Kidney (tissue), 14 donors: ENCODE measurements around the gene CBR3. TPM values are rescaled to one million over a fixed set of nuclear protein-coding genes. Genes with fewer than 3 reads are reported as not detected.
"Not testable (repeated sequence)": the region's sequence is repeated elsewhere in the genome, so short reads cannot be mapped to it uniquely, and the experiment has no call there.

Source experiments
- DNase-seq, 5 donors: peaks; one replicate each; pipeline ENCODE4 v3.0.0-alpha.2; 2013 to 2020
- FAIRE-seq: peaks from 2 replicates; lab custom pipeline; 2012; peaks lifted over from hg19 to GRCh38; lab: Jason Lieb, UNC
- H3K27ac ChIP-seq, 2 donors: one replicate each; pipeline ENCODE4 v1.7.0; 2013; ENCODE audit warnings: low read depth in 2 of 2, low read length in 2 of 2, inconsistent platforms in 1 of 2
- H3K27me3 ChIP-seq: one replicate; pipeline ENCODE4 v1.7.1; 2013; ENCODE audit warnings: low read length, inconsistent platforms; ENCODE audit not compliant: control insufficient read depth, insufficient read depth
- H3K36me3 ChIP-seq, 3 donors: one replicate each; pipeline versions ENCODE4 v1.7.0 to v1.7.1; 2013; ENCODE audit warnings: low read length in 3 of 3, control low read depth in 1 of 3, inconsistent platforms in 1 of 3; ENCODE audit not compliant: insufficient read depth in 3 of 3, control insufficient read depth in 2 of 3
- H3K4me1 ChIP-seq, 3 donors: one replicate each; pipeline versions ENCODE4 v1.7.0 to v1.7.1; 2013; ENCODE audit warnings: low read length in 3 of 3, inconsistent platforms in 1 of 3, low read depth in 1 of 3; ENCODE audit not compliant: control insufficient read depth in 2 of 3, insufficient read depth in 2 of 3
- H3K4me3 ChIP-seq, 3 donors: one replicate each; pipeline versions ENCODE4 v1.7.0 to v1.8.1; 2013; ENCODE audit warnings: low read length in 3 of 3, control low read depth in 1 of 3, inconsistent platforms in 1 of 3
- H3K9ac ChIP-seq, 3 donors: one replicate each; pipeline versions ENCODE4 v1.7.0 to v1.7.1; 2013; ENCODE audit warnings: low read length in 3 of 3, control low read depth in 1 of 3, inconsistent platforms in 1 of 3
- H3K9me3 ChIP-seq, 3 donors: one replicate each; pipeline versions ENCODE4 v1.7.0 to v1.7.1; 2013; ENCODE audit warnings: low read length in 3 of 3, control low read depth in 1 of 3, inconsistent platforms in 1 of 3; ENCODE audit not compliant: control insufficient read depth in 2 of 3, insufficient read depth in 1 of 3
- CTCF ChIP-seq: IDR thresholded peaks from 3 replicates; pipeline ENCODE4 v1.5.1; 2012; ENCODE audit warnings: mild to moderate bottlenecking, moderate library complexity, borderline replicate concordance; ENCODE audit not compliant: insufficient read depth; ENCODE audit errors: extremely low read depth
- intact Hi-C: fragments of 100-400 bp; cut with DNase I; formaldehyde crosslinking; loops from one replicate; pipeline ENCODE4 v1.11.1; 2022
- polyA plus RNA-seq: library from polyadenylated mRNA; stranded (reverse); fragments of 350-450 nt; fragmentation: Illumina TruSeq; extraction: RNeasy Lipid Tissue Mini Kit (QIAGEN cat#74804); gene quantifications from one replicate; pipeline ENCODE4 v1.2.3, GENCODE V29; 2014; ENCODE audit warnings: low read depth, low replicate concordance; ENCODE audit not compliant: insufficient read depth
- total RNA-seq: library from RNA; stranded (reverse); fragmentation: NEBNext Ultra II Directional; extraction: Animal tissue kit (Norgen Biotek cat#: 25700); gene quantifications from one replicate; pipeline ENCODE4 v1.2.1, GENCODE V29; 2021
- donor health status: control.
- donor health status: control.
- donor health status: control.
- donor health status: control.
- donor health status: control.
- donor health status: DM: yes; HTN: yes; CAD: no.
- donor health status: Normal renal cell carcinoma (clear cell type).

CBR3 gene
- total and polyA plus RNA-seq, 2 donors from 2014 or later, result 2.6 to 5.9 TPM

- no peak for TF ChIP-seq CTCF
- intact Hi-C loops, result no loop called here
- H3K4me3 ChIP-seq, result no peak overlapping the region
- no peaks in the 10 kb centered on the region for H3K9me3 ChIP-seq
- DNase-seq (no peak), FAIRE-seq (no peak)
- no peak overlapping the region for H3K27ac ChIP-seq
- no peaks in the 10 kb centered on the region for H3K36me3 ChIP-seq
- H3K9ac ChIP-seq, result no peak overlapping the region
- peaks cover 0 to 8% (median 0%) of the 10 kb centered on the region in 3 donors for H3K4me1 ChIP-seq
- H3K27me3 ChIP-seq, result peaks cover 4% of the 10 kb centered on the region
These were observed 2.2 kb upstream of the CBR3 start for GRCh38 chr21:36132696-36133095.

GRCh38 chr21:36135391-36136102, 668 bp downstream of the CBR3 start:
- DNase-seq (peak; percentile 67 to 87 (median 83)), FAIRE-seq (no peak)
- peaks cover 4% of the 10 kb centered on the region for H3K27me3 ChIP-seq
- no peak for TF ChIP-seq CTCF
- no peaks in the 10 kb centered on the region for H3K9me3 ChIP-seq
- intact Hi-C loops, result no loop called here
- H3K27ac ChIP-seq, result peak overlapping the region; percentile 63 to 68
- H3K36me3 ChIP-seq, result no peaks in the 10 kb centered on the region
- peak overlapping the region; percentile 58 to 79 (median 75) for H3K4me3 ChIP-seq
- H3K9ac ChIP-seq, result peak overlapping the region; percentile 8 to 61 (median 15)
- H3K4me1 ChIP-seq, result peaks cover 0 to 7% (median 0%) of the 10 kb centered on the region in 3 donors

GRCh38 chr21:36139791-36140190, 4.9 kb downstream of the CBR3 start:
- H3K36me3 ChIP-seq, DNase-seq, H3K27ac ChIP-seq, H3K9me3 ChIP-seq, H3K27me3 ChIP-seq, FAIRE-seq, H3K4me1 ChIP-seq, H3K4me3 ChIP-seq, H3K9ac ChIP-seq: not testable (repeated sequence)
- intact Hi-C loops, result loop anchor here (10.0 kb wide), 1 partner anchor 65 kb away; no protein-coding TSS in a partner anchor

GRCh38 chr21:36141513-36141925, 6.6 kb downstream of the CBR3 start:
- Histone ChIP-seq H3K4me1 (peaks cover 0 to 4% (median 0%) of the 10 kb centered on the region in 3 donors), H3K27ac (no peak overlapping the region), H3K4me3 (no peak overlapping the region), H3K36me3 (no peaks in the 10 kb centered on the region), H3K27me3 (no peaks in the 10 kb centered on the region), H3K9me3 (no peaks in the 10 kb centered on the region), H3K9ac (no peak overlapping the region)
- peak; percentile 83 for TF ChIP-seq CTCF
- intact Hi-C loops, result loop anchor here (10.0 kb wide), 1 partner anchor 63 kb away; no protein-coding TSS in a partner anchor
- no peak for FAIRE-seq
- DNase-seq, result peak; percentile 87 to 95 (median 91)

- DNase-seq, H3K4me3 ChIP-seq, H3K27ac ChIP-seq, H3K9ac ChIP-seq, H3K9me3 ChIP-seq, FAIRE-seq, H3K36me3 ChIP-seq, H3K27me3 ChIP-seq, H3K4me1 ChIP-seq: not testable (repeated sequence)
- intact Hi-C loops, result loop anchor here (10.0 kb wide), 1 partner anchor 61 kb away; no protein-coding TSS in a partner anchor
These were observed 9.4 kb downstream of the CBR3 start for GRCh38 chr21:36144233-36144632.
